Activated naive CD8-positive, alpha-beta T cell treated with anti-CD3 and anti-CD28 coated beads, Interleukin-2, amount 50 U/mL, for 24 hours (primary cell): ENCODE results near the gene SAP130.

Experiments
- ATAC-seq: fragments of 150-1000 bp; cut with Tn5 transposase; one replicate; pipeline ENCODE4 v1.10.0; 2021
- DNase-seq: peaks from one replicate; pipeline ENCODE4 v3.0.0; 2021
- H3K27ac Mint-ChIP-seq: one replicate; pipeline ENCODE4 v1.8.0; 2021; ENCODE audit warnings: mild to moderate bottlenecking, mixed read lengths
- H3K27me3 Mint-ChIP-seq: one replicate; pipeline ENCODE4 v1.8.0; 2021; ENCODE audit warnings: mixed read lengths
- H3K36me3 Mint-ChIP-seq: one replicate; pipeline ENCODE4 v1.8.0; 2021; ENCODE audit warnings: low read depth, mixed read lengths
- H3K4me1 Mint-ChIP-seq: one replicate; pipeline ENCODE4 v1.8.0; 2021; ENCODE audit warnings: mixed read lengths
- H3K4me3 Mint-ChIP-seq: one replicate; pipeline ENCODE4 v1.8.0; 2021; ENCODE audit warnings: mild to moderate bottlenecking, moderate library complexity, mixed read lengths
- H3K9me3 Mint-ChIP-seq: one replicate; pipeline ENCODE4 v1.8.0; 2021; ENCODE audit warnings: mixed read lengths

SAP130 gene

GRCh38 chr2:127951026-127951425 lies 76.8 kb downstream of the SAP130 start:
- Mint-ChIP-seq H3K4me1 (no peaks in the 10 kb centered on the region), H3K36me3 (peaks cover 20% of the 10 kb centered on the region), H3K4me3 (no peak overlapping the region), H3K27ac (no peak overlapping the region), H3K27me3 (no peaks in the 10 kb centered on the region), H3K9me3 (no peaks in the 10 kb centered on the region)
- ATAC-seq = no peak
- no peak for DNase-seq

- DNase-seq (no peak), ATAC-seq (no peak)
- Mint-ChIP-seq H3K27me3 (no peaks in the 10 kb centered on the region), H3K27ac (no peak overlapping the region), H3K36me3 (peaks cover 19% of the 10 kb centered on the region), H3K4me3 (no peak overlapping the region), H3K4me1 (no peaks in the 10 kb centered on the region), H3K9me3 (no peaks in the 10 kb centered on the region)
These were observed 77.6 kb downstream of the SAP130 start for GRCh38 chr2:127950264-127950663.

- Mint-ChIP-seq H3K4me3 (no peak overlapping the region), H3K4me1 (no peaks in the 10 kb centered on the region), H3K9me3 (no peaks in the 10 kb centered on the region), H3K36me3 (peaks cover 36% of the 10 kb centered on the region), H3K27ac (no peak overlapping the region), H3K27me3 (no peaks in the 10 kb centered on the region)
- ATAC-seq (no peak), DNase-seq (no peak)
These were observed 82.6 kb downstream of the SAP130 start for GRCh38 chr2:127945281-127945680.

GRCh38 chr2:127943186-127943585 lies 84.7 kb downstream of the SAP130 start:
- Mint-ChIP-seq H3K9me3 (no peaks in the 10 kb centered on the region), H3K27me3 (no peaks in the 10 kb centered on the region), H3K4me1 (no peaks in the 10 kb centered on the region), H3K4me3 (no peak overlapping the region), H3K36me3 (peaks cover 28% of the 10 kb centered on the region), H3K27ac (no peak overlapping the region)
- ATAC-seq (no peak), DNase-seq (no peak)

GRCh38 chr2:127942002-127942401 lies 85.9 kb downstream of the SAP130 start:
- Mint-ChIP-seq H3K36me3 (peaks cover 27% of the 10 kb centered on the region), H3K27ac (no peak overlapping the region), H3K9me3 (no peaks in the 10 kb centered on the region), H3K27me3 (no peaks in the 10 kb centered on the region), H3K4me3 (no peak overlapping the region), H3K4me1 (no peaks in the 10 kb centered on the region)
- ATAC-seq (no peak), DNase-seq (no peak)

- Mint-ChIP-seq H3K36me3 (peaks cover 23% of the 10 kb centered on the region), H3K4me1 (no peaks in the 10 kb centered on the region), H3K9me3 (no peaks in the 10 kb centered on the region), H3K27ac (no peak overlapping the region), H3K27me3 (no peaks in the 10 kb centered on the region), H3K4me3 (no peak overlapping the region)
- DNase-seq = no peak
- ATAC-seq = no peak
These were observed 86.4 kb downstream of the SAP130 start for GRCh38 chr2:127941461-127941860.

- no peaks in the 10 kb centered on the region for H3K4me1 Mint-ChIP-seq
- ATAC-seq = no peak
These were observed 87.2 kb downstream of the SAP130 start for GRCh38 chr2:127940641-127941040.

GRCh38 chr2:127935337-127935736 lies 92.5 kb downstream of the SAP130 start:
- Mint-ChIP-seq H3K4me3 (no peak overlapping the region), H3K4me1 (no peaks in the 10 kb centered on the region), H3K27me3 (no peaks in the 10 kb centered on the region), H3K36me3 (no peaks in the 10 kb centered on the region), H3K27ac (no peak overlapping the region), H3K9me3 (no peaks in the 10 kb centered on the region)
- DNase-seq (no peak), ATAC-seq (no peak)

More at GRCh38 chr2:127940641-127941040, 87.2 kb downstream of the SAP130 start:
- no peaks in the 10 kb centered on the region for H3K27me3 Mint-ChIP-seq
- DNase-seq = no peak
- H3K4me3 Mint-ChIP-seq = no peak overlapping the region
- H3K27ac Mint-ChIP-seq = no peak overlapping the region
- H3K9me3 Mint-ChIP-seq = no peaks in the 10 kb centered on the region
- H3K36me3 Mint-ChIP-seq = peaks cover 23% of the 10 kb centered on the region

GRCh38 chr2:127932199-127932876 lies 95.5 kb downstream of the SAP130 start:
- Mint-ChIP-seq H3K27ac (no peak overlapping the region), H3K4me3 (no peak overlapping the region), H3K4me1 (peaks cover 2% of the 10 kb centered on the region), H3K9me3 (no peaks in the 10 kb centered on the region), H3K36me3 (no peaks in the 10 kb centered on the region), H3K27me3 (peaks cover 3% of the 10 kb centered on the region)
- ATAC-seq (no peak), DNase-seq (no peak)

GRCh38 chr2:127929449-127929848 lies 98.4 kb downstream of the SAP130 start:
- no peak overlapping the region for H3K4me3 Mint-ChIP-seq
- peaks cover 2% of the 10 kb centered on the region for H3K4me1 Mint-ChIP-seq
- H3K27me3 Mint-ChIP-seq = peaks cover 4% of the 10 kb centered on the region
- no peaks in the 10 kb centered on the region for H3K36me3 Mint-ChIP-seq
- no peaks in the 10 kb centered on the region for H3K9me3 Mint-ChIP-seq
- H3K27ac Mint-ChIP-seq = no peak overlapping the region
- ATAC-seq = no peak
- no peak for DNase-seq

- H3K27ac Mint-ChIP-seq = no peak overlapping the region
- H3K4me3 Mint-ChIP-seq = no peak overlapping the region
- no peaks in the 10 kb centered on the region for H3K9me3 Mint-ChIP-seq
- DNase-seq (no peak), ATAC-seq (no peak)
- peaks cover 5% of the 10 kb centered on the region for H3K27me3 Mint-ChIP-seq
- H3K4me1 Mint-ChIP-seq = peaks cover 2% of the 10 kb centered on the region
- H3K36me3 Mint-ChIP-seq = no peaks in the 10 kb centered on the region
These were observed 100.5 kb downstream of the SAP130 start for GRCh38 chr2:127927384-127927783.

GRCh38 chr2:127917916-127918315 lies 109.9 kb downstream of the SAP130 start:
- H3K9me3 Mint-ChIP-seq = no peaks in the 10 kb centered on the region
- no peak overlapping the region for H3K27ac Mint-ChIP-seq
- H3K27me3 Mint-ChIP-seq = no peaks in the 10 kb centered on the region
- DNase-seq (no peak), ATAC-seq (no peak)
- no peaks in the 10 kb centered on the region for H3K36me3 Mint-ChIP-seq
- H3K4me3 Mint-ChIP-seq = no peak overlapping the region
- H3K4me1 Mint-ChIP-seq = no peaks in the 10 kb centered on the region

GRCh38 chr2:127913808-127914457 lies 113.9 kb downstream of the SAP130 start:
- DNase-seq = no peak
- H3K4me1 Mint-ChIP-seq = no peaks in the 10 kb centered on the region

GRCh38 chr2:127911737-127912136 lies 116.1 kb downstream of the SAP130 start:
- ATAC-seq = no peak
- Mint-ChIP-seq H3K4me3 (no peak overlapping the region), H3K36me3 (no peaks in the 10 kb centered on the region), H3K27me3 (no peaks in the 10 kb centered on the region), H3K27ac (no peak overlapping the region), H3K4me1 (no peaks in the 10 kb centered on the region), H3K9me3 (no peaks in the 10 kb centered on the region)
- DNase-seq = no peak

More at GRCh38 chr2:127913808-127914457, 113.9 kb downstream of the SAP130 start:
- H3K36me3 Mint-ChIP-seq = no peaks in the 10 kb centered on the region
- no peaks in the 10 kb centered on the region for H3K27me3 Mint-ChIP-seq
- no peak overlapping the region for H3K4me3 Mint-ChIP-seq
- H3K9me3 Mint-ChIP-seq = no peaks in the 10 kb centered on the region
- ATAC-seq = no peak
- no peak overlapping the region for H3K27ac Mint-ChIP-seq

GRCh38 chr2:127910415-127910814 lies 117.4 kb downstream of the SAP130 start:
- Mint-ChIP-seq H3K9me3 (no peaks in the 10 kb centered on the region), H3K27ac (no peak overlapping the region), H3K36me3 (no peaks in the 10 kb centered on the region), H3K4me1 (no peaks in the 10 kb centered on the region), H3K4me3 (no peak overlapping the region), H3K27me3 (peaks cover 6% of the 10 kb centered on the region)
- no peak for DNase-seq
- no peak for ATAC-seq
